Eye (tissue), 1 donor: Measurements from ENCODE around the gene MNX1.

Source experiments
- DNase-seq: peaks from one replicate; pipeline ENCODE4 v3.0.0-alpha.2; 2015

Gene MNX1

DNA sequence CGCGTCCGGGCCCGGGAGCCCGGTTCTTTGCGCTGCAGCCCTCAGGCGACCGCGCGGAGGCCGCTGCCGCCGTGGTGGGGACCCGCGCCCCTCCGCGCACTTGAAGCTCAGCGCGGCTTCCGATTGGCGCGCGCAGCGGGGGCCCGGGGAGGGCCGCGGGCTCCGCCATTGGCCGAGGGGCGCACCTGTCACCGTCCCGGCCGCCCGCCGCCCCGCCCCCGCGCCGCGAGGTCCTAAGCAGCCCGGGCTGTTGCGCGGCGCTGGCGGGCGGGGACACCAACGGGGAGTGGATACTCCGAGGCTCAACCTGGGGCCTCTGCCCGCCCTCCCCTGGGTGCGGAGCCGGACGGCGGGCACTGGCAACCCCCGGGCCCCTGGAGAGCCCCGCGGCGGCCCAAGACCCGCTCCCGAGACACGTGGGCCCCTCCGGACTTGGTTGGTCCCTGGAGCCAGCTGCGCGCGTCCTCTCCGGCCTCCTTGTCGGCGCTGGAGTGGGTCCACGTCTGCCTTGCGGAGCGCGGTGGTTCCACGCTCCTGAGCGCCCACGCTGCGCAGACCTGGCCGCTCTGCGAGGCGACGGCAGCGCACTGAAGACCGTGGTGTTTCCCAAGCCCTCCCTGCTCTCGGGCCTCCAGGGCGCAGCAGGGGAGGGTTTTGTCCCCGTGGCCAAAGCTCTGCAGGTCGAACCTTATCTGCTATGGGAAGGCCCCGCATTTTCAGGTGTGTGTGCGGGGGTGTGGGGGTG is at the start of gene MNX1:
Gene MNX1, minus strand, starts transcription at position 76 of the 745 bp plus-strand sequence. CDS start 313 bp downstream, outside the sequence.
- DNase-seq: peak; percentile 83

- no peak for DNase-seq
Measured at GRCh38 chr7:157059534-157059933, 49.1 kb upstream of the MNX1 start.

GRCh38 chr7:157058701-157059100 is 48.2 kb upstream of the MNX1 start:
- no peak for DNase-seq

DNA sequence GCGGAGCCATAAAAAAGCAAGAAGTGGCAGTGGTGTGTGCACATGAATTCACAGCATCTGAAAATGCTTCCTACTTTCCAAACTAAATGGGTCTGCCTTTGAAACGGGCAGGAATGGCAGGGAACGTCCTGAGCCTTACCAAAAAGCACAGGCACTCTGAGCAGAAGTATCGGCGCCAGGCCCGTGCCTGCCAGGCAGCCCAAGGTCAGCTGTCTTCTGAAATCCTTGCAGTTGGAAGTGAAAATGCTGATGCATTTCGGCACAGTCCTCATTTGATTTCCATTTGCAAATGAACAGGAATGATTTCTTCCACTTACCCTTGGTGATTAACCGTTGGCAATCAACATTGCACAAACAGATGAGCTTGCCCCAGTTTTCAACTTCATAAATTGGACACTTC is 47.6 kb upstream of the MNX1 start:
- DNase-seq: no peak

DNA sequence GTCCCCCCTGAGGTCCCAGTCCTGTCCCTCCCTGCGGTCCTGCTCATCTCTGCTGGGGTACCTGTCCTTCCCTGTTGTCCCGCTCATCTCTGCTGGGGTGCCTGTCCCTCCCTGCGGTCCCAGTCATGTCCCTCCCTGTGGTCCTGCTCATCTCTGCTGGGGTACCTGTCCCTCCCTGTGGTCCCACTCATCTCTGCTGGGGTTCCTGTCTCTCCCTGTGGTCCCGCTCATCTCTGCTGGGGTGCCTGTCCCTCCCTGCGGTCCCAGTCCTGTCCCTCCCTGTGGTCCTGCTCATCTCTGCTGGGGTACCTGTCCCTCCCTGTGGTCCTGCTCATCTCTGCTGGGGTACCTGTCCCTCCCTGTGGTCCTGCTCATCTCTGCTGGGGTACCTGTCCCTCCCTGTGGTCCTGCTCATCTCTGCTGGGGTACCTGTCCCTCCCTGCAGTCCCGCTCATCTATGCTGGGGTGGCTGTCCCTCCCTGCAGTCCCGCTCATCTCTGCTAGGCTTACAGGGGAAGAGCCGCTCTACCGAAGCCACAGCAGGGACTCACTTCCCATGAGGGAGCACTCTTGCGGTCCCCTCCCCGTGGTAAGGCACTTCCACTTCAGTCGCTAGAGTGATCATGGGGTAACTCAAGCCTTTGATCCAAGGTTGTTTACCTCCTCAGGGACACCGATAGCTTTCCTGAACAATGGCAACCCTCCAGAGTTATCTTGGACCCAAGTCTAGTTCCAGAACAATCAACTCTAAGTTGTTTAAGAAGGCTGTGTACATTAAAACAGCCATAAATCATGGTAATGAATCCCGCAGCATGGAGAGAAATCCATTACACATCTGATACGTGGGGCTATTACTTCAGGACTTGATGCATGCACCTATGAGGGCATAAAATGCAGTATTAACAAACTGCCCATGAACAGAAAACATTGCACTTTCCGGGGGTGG is 46.8 kb upstream of the MNX1 start:
- DNase-seq: no peak

- DNase-seq: no peak
Measured at GRCh38 chr7:157056246-157056645, 45.8 kb upstream of the MNX1 start.

- DNase-seq: no peak
Measured at GRCh38 chr7:157054927-157055326, 44.5 kb upstream of the MNX1 start.

GRCh38 chr7:157053118-157053517 is 42.7 kb upstream of the MNX1 start:
- DNase-seq: no peak

- no peak for DNase-seq
Measured at GRCh38 chr7:157047148-157047547, 36.7 kb upstream of the MNX1 start.

GRCh38 chr7:157046681-157047080 is 36.2 kb upstream of the MNX1 start:
- DNase-seq: peak; percentile 47

DNA sequence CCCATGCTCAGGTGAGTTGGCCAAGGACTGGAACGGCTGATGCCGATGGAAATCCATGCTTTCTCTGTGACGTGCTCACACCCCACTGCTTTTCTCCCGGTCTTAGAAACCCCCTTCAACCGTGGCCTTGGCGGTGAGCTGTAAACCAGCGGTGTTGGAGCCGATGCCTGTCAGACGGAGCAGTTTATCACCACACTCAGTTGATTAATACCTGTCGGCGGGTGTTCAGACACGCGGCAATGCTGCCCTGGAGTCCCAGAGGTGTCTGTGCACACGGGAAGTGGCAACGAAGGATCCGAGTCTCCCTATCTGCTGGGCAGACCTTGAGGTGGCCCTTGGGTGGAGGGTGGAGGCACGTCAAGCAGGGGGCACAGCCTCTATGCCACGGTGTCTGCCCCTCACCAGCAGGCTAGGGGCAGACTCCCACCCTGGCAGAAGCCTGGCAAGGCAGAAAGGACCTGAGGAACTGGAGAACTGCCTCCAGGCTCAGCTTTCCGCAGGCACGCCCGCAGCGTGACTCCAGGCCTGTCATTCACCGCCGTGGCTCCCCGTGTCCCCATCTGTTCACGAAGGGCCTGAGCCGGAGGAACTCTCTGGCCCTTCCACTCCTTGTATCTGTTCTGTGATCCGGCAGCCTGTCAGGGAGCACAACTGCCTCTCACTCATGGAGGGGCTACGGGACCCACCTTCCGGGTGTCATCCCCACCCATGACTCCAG is 34.6 kb upstream of the MNX1 start:
- DNase-seq: no peak

- no peak for DNase-seq
Measured at GRCh38 chr7:157044147-157044687, 33.8 kb upstream of the MNX1 start.

GRCh38 chr7:157043745-157044144 is 33.3 kb upstream of the MNX1 start:
- DNase-seq: peak; percentile 41

DNA sequence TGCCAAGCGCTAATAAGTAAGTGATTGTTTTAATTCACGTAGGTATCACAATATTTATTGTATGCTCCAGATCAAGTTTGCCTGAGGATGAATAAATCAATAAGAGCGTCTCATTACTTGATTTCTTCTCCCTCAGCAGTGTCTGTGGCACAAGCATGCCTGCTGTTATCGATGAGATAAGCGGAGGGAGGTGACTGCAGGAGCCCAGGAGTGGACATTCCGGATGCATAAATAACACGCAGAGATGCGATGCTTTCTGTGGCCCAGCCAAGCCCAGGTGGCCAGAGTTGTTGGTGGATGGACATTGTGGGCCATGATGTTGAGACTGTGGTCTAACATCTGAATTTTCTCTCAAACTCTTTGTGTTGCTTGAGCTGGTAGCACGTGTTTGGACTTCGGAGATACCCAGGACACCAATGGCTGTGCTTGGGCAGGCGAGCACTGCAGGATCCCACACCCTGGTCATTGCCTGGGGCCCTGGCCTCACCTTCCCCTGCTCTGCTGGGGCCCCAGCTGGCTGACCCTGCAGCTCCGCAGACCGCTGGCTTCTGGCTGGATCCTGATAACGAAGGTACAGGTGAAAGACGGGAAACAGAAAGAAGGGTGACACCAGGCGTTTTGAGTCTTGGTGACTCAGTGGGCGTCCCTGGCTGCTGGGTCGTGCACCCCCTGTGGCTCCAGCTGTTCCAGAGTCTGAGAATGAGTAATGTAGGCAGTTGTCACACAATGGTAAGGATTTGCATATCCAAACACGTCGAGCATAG is 31.2 kb upstream of the MNX1 start:
- DNase-seq: no peak

GRCh38 chr7:157041004-157041403 is 30.5 kb upstream of the MNX1 start:
- no peak for DNase-seq

- DNase-seq: no peak
Measured at GRCh38 chr7:157037635-157038034, 27.2 kb upstream of the MNX1 start.

- DNase-seq: no peak
Measured at GRCh38 chr7:157037028-157037427, 26.6 kb upstream of the MNX1 start.

GRCh38 chr7:157035979-157036378 is 25.5 kb upstream of the MNX1 start:
- DNase-seq: no peak

- no peak for DNase-seq
Measured at GRCh38 chr7:157035302-157035701, 24.8 kb upstream of the MNX1 start.

GRCh38 chr7:157033483-157034473 is 23.3 kb upstream of the MNX1 start:
- no peak for DNase-seq
